Suppressor macrophage treated with lipopolysaccharide for 1 hour (primary cell): Measurements from ENCODE around the gene EPC1.
"Not testable (repeated sequence)": the region's sequence is repeated elsewhere in the genome, so short reads cannot be mapped to it uniquely, and the experiment has no call there.

Source experiments
- DNase-seq, 3 donors: peaks; one replicate each; pipeline ENCODE4 v3.0.0-alpha.2; 2020 to 2022

Gene EPC1, protein sequence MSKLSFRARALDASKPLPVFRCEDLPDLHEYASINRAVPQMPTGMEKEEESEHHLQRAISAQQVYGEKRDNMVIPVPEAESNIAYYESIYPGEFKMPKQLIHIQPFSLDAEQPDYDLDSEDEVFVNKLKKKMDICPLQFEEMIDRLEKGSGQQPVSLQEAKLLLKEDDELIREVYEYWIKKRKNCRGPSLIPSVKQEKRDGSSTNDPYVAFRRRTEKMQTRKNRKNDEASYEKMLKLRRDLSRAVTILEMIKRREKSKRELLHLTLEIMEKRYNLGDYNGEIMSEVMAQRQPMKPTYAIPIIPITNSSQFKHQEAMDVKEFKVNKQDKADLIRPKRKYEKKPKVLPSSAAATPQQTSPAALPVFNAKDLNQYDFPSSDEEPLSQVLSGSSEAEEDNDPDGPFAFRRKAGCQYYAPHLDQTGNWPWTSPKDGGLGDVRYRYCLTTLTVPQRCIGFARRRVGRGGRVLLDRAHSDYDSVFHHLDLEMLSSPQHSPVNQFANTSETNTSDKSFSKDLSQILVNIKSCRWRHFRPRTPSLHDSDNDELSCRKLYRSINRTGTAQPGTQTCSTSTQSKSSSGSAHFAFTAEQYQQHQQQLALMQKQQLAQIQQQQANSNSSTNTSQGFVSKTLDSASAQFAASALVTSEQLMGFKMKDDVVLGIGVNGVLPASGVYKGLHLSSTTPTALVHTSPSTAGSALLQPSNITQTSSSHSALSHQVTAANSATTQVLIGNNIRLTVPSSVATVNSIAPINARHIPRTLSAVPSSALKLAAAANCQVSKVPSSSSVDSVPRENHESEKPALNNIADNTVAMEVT

DNA sequence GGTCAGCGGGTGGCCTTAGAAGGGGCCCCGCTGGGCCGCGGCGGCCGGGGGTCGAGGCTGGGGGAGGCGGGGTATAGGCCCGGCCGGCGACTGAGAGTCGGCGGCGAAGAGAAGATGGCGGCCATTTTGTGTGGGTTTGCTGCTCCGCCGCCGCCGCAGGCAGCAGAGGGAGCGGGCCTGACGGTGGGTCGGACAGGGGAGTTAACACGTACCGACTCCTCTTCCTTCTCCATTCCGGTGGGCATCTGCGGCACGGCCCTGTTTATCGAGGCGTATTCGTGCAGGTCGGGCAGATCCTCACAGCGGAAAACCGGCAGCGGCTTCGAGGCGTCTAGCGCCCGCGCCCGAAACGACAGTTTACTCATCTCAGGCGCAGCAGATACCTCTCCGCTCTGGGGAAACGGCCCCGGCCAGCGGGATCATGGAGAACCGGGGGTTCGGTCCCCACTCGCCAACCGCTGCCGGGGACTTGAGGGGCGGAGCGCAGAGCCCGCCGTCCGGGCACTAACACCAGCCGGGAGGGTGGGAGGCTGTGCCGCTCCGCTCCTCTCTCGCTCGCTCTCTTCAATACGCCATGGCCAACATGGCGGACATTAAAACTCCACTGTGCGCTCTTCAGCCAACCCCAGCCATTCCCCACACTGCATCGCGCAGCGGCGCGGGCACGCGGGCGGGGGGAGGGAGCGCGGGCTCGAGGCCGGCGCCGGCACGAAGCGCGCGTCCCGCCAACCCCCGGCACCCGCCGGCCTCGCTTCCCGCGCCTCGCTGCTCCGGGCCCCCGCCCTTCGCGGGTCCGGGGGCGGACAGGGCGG lies at the start of gene EPC1:
Gene EPC1, minus strand, starts transcription at position 608 of the 812 bp plus-strand sequence. Its CDS starts 243 bp downstream, at position 365.
- DNase-seq = peak; percentile 89 to 96 (median 93)

DNA sequence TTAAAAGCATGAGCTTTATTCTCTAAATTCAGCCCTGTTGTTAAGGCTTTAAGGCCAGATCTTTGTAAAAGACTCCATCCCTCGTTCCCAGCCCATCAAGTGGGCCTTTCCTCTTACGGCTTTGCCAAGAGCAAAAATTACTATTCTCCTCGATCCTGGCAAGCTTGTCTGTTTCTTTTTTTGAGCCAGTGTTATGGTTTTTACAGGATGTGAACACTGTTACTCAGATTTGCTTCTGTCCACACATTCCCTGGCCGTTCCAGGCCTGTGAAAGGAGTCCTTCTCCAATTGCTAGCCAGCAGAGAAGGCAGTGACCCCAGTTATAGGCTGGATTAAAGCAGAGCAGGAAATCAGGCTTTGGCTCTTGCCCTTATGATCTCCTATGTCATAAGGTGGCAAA lies 47.0 kb upstream of the EPC1 start:
- DNase-seq = no peak

DNA sequence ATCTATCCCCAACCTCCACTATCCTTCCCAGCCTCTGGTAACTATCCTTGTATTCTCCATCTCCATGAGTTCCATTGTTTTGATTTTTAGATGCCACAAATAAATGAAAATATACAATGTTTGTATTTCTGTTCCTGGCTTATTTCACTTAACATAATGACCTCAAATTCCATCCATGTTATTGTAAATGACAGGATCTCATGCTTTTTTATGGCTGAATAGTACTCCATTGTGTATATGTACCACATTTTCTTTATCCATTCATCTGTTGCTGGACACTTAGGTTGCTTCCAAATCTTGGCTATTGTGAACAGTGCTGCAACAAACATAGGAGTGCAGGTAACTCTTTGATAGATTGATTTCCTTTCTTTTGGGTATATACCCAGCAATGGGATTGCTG lies 45.3 kb upstream of the EPC1 start:
- DNase-seq = not testable (repeated sequence)

DNA sequence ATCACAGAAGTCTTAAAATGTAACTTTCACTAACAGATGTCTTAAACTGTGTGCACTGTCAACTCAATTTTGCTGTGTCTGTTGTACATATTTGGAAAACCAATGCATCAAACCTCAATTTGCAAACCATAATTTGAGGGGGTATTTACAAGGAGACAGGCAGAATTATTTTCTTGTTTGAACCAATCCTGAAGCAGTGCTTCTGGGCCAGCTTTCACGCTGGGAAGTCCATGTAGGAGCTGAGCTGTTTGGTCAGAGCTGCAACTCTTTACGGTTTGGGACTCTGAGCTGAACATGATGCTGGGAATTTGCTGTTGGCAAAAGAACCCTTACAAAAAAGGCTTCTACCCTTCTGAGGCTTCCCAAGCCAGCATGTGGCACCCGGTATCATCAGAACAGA lies 43.2 kb upstream of the EPC1 start:
- no peak for DNase-seq

DNA sequence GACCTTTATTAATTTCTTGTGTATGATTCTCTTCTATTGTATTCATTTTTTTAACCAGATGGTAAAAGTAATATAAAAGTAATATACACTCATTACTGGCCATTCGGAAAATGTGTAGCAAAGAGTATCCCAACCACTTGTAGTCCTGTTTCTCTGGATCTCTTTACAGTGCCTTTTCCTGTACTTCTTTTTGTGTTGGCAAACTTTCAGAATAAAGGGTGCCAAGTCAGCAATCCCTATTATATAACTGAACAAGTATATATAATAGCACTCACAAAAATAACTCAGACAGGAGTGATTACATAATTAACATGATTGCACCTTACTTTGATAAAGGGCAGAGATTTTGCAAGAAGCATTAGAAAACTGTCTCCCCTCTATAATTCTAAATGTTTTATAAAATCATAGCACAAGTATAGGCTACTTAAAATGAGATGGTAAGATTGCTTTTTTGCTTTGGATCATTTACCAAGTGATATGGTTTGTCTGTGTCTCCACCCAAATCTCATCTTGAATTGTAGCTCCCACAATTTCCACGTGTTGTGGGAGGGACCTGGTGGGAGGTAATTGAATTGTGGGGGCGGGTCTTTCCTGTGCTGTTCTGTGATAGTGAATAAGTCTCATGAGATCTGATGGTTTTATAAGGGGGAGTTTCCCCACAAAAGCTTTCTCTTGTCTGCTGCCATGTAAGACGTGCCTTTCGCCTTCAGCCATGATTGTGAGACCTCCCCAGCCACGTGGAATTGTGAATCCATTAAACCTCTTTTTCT lies 41.5 kb upstream of the EPC1 start:
- DNase-seq = no peak

DNA sequence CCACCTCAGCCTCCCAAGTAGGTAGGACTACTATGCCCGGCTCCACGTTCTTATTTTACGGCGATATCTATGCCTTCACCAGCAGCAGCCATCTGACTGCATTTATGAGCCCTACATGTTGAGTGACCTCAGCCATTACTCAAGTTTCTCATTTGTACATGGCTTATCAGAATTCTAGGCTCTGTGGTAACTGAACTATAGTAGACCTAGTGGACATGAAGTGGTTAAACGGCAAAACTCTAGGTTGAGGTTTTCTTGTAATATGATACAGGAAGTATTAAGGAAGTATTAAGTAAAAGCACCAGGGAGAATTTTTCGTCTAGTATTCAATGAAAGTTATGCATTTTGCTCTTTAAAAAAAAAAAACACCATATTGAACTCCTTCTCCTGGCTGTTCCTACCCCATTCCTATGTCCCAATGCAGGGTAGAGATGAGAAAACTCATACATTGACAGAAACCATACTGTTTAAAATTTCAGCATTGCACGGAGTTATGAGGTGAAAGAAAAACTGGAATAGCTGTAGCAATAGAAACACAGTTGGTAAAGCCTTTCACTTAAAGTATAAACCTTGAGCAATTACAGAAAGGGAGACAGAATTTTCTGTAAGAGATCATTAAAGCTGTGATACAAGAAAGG lies 39.8 kb upstream of the EPC1 start:
- DNase-seq = no peak

DNA sequence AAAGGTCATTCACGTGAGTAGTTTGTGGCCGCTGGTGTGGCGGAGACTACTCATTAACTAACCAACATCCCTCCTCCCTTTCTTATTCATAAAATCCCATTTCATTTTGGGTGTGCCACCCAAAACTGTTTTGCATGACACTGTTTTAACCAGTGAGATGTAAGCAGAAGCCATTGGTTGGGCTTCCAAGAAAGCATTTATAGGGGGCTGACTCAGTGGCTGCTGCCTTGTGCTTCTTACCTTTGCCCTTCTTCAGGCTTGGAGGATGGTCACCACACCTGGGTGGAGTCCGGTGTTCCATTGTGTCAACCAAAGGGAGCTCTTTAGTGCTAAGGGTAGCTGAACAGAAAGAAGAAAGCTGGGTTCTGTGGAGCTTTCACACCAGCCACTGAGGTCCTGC lies 37.2 kb upstream of the EPC1 start:
- DNase-seq = no peak

DNA sequence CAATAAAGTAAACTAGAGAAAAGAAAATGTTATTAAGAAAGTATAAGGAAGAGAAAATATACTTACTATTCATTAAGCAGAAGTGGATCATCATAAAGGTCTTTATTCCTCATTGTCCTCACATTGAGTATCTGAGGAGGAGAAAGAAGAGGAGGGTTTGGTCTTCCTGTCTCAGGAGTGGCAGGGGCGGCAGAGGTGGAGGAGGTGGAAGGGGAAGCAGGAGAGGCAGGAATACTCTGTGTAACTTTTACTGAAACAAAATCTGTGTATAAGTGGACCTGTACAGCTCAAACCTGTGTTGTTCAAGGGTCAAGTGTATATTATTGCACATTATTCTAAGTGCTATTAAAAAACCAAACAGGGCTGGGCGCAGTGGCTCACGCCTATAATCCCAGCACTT lies 34.2 kb upstream of the EPC1 start:
- DNase-seq = no peak

DNA sequence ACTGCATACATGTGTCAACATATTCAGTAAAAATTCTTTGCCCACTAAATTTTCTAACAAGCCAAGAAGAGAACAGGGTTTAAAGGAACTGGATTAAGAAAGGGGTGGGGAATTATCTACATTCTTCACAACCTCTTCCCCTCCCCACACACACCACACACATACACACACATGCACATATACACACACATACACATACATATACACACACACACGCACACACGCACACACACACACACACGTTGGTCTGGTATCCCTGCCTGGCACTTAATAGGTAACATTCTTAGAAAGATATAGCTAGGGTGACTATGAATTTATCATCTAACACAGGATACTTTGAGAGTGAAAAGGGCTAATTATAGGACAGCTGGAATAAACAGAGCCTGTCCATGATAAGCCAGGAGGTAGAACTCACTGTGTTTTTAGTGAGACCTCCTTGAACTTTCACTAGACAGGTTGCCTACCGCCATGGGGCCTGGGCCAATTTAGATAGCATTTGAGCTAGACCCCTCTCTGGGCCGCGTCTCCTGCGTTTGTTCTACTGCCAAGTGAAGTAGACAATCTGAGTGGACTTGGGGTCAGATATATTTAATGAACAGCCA lies 33.1 kb upstream of the EPC1 start:
- no peak for DNase-seq

DNA sequence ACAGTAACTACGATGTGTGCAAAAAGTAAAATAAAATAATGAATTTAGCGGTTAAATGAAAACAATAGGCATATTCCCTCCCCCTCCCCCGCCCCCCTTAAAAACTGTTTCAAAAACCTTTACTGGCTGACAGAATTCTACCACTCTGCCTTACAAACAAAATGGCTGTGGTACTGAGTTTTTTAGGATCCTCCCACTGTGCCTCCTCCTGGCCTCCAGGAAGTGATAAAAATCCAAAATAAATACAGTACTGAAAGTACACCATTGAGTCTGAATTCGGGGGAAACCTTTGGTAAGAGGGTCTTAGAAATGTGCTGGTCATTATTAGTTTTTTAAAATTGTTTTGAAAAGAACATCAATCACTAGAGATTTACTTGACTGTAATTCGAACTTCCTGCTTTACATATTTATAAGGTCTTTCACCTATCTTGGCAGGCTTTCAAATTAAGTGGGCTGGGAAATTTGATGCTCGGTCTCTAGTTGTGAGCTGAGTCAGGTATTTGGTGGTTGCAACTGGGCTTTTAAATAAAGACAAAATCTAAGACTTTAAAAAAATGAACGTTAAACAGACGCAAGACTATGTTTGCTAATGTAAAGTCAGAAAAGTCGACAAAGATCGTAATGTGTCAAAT lies 32.5 kb upstream of the EPC1 start:
- DNase-seq = peak; percentile 40 to 55 (median 49)

DNA sequence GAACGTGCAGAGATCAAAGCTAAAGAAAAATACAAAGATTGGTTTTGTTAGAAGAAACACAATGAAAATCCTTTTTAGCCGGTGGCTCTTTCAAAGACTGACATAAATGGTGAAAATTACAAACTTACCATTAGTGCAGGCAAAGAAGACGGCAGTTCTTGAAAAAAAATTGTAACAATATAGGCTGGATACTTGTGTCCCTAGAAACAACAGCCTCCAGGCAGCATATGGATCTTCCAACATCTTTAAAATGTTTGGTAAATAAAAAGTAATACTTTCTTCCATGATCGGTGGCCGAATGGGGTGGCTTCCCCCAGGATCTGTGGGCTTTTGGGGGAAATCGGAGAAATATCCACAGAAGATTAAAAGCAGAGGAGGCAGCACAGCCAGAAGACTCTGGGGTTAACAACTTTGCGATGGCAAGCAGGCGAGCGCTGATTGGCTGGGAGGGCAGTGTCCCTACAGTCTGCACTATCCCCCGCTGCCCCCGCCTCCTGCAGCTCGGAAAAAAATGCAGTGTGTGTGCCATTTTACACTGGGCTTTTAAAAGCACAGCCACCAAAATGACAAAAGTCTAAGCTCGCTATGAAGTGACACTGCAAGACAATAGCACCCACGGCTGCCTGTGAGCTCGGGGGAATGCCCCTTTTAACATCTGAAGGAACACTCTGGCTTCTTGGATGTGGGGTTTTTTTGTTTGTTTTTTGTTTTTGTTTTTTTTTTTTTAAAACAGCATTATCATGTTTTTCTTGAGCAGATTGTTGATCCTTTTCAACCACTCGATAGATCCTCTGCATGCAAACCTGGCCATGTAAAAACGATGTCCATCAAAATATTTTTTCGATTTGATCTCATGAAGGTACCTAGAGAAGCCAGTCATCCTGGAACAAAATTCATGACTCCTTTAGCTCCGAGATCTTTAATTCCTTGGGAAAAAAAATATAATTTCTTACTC lies 31.7 kb upstream of the EPC1 start:
- DNase-seq = peak; percentile 92 to 94 (median 92)

DNA sequence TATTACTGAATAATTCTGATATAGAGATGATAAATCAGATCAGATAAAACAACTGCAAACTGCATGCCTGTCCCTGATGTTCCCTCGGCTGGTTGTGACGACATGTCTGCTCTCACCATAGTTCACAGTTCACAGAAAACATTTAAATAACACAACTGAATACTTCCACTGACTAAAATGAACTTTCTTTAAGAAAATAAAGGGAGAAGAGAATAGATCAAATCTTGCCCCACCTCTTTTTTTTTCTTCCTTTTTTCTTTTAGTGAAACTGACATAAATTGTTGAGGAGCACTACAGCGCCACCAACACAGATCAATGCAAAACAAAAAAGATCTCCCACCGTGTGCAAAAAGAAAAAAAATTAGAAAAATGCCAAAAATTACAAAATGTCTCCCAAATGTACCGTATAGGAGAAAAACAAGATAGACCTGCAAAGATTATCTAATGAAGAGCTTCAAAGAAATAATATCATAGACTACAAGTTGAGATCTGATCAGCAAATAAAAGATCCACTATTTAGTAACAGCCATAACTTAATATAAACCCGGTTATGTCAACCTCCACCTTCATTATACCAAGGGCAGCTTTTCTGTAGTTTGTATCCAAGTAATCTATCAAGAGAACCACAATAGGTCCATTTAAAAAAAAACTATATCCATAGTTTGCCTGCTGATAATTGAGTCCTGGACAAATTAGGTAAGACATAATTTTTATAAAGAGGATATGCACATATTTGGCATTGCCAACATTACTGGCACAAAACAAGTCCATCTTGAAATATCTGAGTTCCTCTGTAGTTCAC lies 30.7 kb upstream of the EPC1 start:
- DNase-seq = peak; percentile 43 to 68 (median 66)

DNA sequence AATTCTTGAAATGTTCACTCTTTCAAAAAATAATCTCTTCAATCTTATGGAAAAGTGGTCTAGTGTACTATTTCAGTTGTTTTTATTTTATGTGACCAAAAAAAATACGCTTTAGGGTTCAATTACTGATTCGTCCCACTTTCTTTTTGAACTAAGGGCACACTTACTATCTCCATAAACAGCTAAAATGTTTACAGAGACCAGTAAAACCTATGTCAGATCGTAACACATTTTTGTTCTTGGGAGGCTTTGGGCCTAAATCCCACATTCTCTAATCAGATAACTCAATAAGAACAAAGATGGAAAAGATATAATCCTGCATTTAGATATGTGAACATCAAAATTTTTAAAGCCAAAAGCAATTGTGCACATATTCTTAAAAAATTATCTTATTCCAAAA lies 29.8 kb upstream of the EPC1 start:
- DNase-seq = no peak

DNA sequence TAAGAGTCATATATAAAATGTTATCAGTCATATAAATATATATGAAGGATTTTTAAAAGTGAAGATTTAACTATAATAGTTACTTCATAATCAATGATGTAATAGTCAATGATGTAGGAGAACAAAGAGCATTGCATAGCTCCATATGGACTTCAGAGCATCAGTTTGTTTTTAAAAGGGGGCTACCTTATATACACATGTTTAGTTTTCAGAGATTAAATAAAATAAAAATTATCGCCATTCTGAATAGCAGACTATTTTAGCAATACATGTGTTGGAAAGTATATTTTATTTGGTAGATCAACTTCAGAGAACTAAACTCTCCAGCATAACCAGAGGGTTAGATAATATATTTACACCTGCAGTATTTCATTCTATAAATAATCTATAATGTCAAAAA lies 29.1 kb upstream of the EPC1 start:
- DNase-seq = no peak

DNA sequence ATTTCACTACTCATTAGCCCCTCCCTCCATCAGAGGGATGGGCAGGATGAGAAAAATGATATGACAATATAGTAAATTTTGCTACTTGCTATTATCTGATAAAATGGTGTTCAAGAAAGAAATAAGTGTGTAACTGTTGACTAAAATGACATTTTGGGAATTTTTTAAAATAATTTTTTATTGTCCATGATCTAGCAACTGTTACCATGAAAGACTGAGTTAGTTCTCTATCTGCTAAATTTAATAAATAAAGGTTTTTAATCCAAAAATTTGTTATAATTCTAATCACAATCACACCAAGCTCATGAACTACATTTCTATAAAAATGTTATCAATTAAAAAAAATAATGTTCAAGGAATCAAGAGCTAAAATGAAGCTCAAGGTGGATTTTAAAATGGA lies 28.7 kb upstream of the EPC1 start:
- no peak for DNase-seq

DNA sequence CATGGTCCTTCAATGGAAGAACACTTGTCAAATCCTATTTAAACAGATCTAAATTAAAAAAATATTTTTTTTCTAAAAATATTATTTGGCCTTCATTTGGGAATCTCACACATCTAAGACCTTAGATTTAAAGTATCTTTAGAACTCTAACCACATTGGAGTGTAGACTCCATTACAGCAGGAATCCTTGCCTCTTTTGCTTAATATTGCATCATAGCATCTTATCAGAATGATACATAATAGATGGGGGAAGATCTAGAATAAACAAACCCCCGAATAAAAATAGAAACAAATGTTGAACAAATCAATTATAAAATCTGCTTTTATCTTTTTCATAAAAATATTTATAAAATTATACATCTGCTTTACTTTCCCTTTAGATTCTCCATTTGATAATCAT lies 27.6 kb upstream of the EPC1 start:
- no peak for DNase-seq

DNA sequence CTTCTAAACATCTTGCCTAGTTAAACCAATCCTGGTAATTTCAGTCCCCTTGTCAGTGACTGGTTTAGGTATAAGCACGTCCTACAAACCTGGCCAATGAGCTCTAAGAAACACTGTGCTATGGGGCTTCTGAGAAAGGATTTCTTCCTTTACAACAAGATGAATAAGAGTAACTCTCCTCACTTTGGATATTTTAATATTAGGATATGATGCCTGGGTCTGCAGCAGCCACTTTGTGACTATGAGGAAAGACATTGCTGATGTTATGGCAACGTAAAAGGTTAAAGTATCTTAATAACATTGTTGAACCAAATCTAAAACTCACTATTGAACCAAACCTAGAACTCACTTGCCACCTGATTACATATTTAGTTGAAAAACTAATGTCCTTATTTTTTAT lies 26.5 kb upstream of the EPC1 start:
- DNase-seq = no peak

DNA sequence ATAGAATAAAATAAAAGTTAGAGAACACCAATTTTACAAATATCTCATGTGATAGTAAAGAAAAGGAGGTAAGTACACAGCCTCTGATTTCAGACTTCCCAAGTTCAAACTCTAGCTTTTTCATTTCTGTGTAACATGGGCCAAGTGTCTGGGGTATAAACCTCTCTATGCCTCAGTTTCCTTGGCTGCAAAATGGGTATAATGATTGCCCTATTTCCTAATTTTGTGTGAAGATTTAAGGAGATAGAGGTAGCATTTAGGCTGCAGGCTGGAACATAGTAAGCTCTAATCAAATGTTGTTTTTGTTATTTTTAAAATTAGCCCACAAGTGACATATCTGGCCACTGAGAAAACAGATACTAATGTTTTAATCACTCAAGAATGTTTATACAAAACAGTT lies 26.1 kb upstream of the EPC1 start:
- no peak for DNase-seq
